GM12878 (cell line): Measurements from ENCODE around the gene CEACAM21.

ENCODE experiments used
- BHLHE40 ChIP-seq, 2 experiments: fragments of 450-650 bp in 1 of 2; IDR thresholded peaks; 2 replicates each; pipeline ENCODE4 v1.6.1; 2011 to 2017; ENCODE audit warnings: low read depth in 2 of 2, borderline replicate concordance in 1 of 2, improper control_type of control experiment in 1 of 2, low read length in 1 of 2, mild to moderate bottlenecking in 1 of 2
- CHD4 ChIP-seq: fragments of 200-600 bp; sonication (generic); IDR thresholded peaks from 2 replicates; pipeline ENCODE4 v1.6.1; 2016; ENCODE audit warnings: mild to moderate bottlenecking
- EZH2 ChIP-seq: IDR thresholded peaks from 2 replicates; pipeline ENCODE4 v1.6.1; 2012; ENCODE audit warnings: low read depth, mild to moderate bottlenecking, control low read depth, inconsistent platforms, low read length, borderline replicate concordance; ENCODE audit not compliant: control insufficient read depth
- KAT2A ChIP-seq: conservative IDR thresholded peaks from 2 replicates; pipeline ENCODE4 v1.6.1; 2011; ENCODE audit warnings: low read depth, low read length; ENCODE audit not compliant: control insufficient read depth
- MEF2B ChIP-seq: fragments of 450-650 bp; IDR thresholded peaks from 2 replicates; pipeline ENCODE4 v1.6.1; 2018; ENCODE audit warnings: mild to moderate bottlenecking, moderate library complexity; ENCODE audit not compliant: partially characterized antibody, poor library complexity, severe bottlenecking
- NBN ChIP-seq: fragments of 450-650 bp; IDR thresholded peaks from 2 replicates; pipeline ENCODE4 v1.6.1; 2016
- PML ChIP-seq: IDR thresholded peaks from 2 replicates; pipeline ENCODE4 v1.6.1; 2012; ENCODE audit warnings: low read length, inconsistent platforms
- POLR2A ChIP-seq: IDR thresholded peaks from 2 replicates; pipeline ENCODE4 v1.6.1; 2011; ENCODE audit warnings: low read depth, mild to moderate bottlenecking, low read length
- POLR2AphosphoS5 ChIP-seq: IDR thresholded peaks from 2 replicates; pipeline ENCODE4 v1.6.1; 2011; ENCODE audit warnings: mild to moderate bottlenecking, low read length, inconsistent platforms
- TAF1 ChIP-seq: IDR thresholded peaks from 2 replicates; pipeline ENCODE4 v1.6.1; 2011; ENCODE audit warnings: mild to moderate bottlenecking, low read depth, low read length, borderline replicate concordance
- TCF7 ChIP-seq: IDR thresholded peaks from 2 replicates; pipeline ENCODE4 v1.6.1; 2014; ENCODE audit warnings: antibody characterized with exemption, borderline replicate concordance
- TF ChIP-seq, protein P1 (sequence below): fragments of 450-650 bp; conservative IDR thresholded peaks from 2 replicates; pipeline ENCODE4 v1.6.1; 2017; ENCODE audit warnings: mild to moderate bottlenecking, moderate library complexity
- TF ChIP-seq, protein P2 (sequence below): IDR thresholded peaks from 2 replicates; pipeline ENCODE4 v1.6.1; 2012; ENCODE audit warnings: low read depth, low read length, improper control_type of control experiment
- TF ChIP-seq, protein P3 (sequence below), 3 experiments: IDR thresholded peaks in 2 of 3; conservative IDR thresholded peaks in 1 of 3; 2 replicates each; pipeline ENCODE4 v1.5.1; 2011; ENCODE audit warnings: low read depth in 3 of 3, low read length in 3 of 3, mild to moderate bottlenecking in 3 of 3, control low read depth in 2 of 3, moderate library complexity in 2 of 3, inconsistent platforms in 1 of 3, mixed read lengths in 1 of 3; ENCODE audit not compliant: control insufficient read depth in 2 of 3, insufficient read depth in 1 of 3; ENCODE audit errors: extremely low read depth in 1 of 3

DNA sequence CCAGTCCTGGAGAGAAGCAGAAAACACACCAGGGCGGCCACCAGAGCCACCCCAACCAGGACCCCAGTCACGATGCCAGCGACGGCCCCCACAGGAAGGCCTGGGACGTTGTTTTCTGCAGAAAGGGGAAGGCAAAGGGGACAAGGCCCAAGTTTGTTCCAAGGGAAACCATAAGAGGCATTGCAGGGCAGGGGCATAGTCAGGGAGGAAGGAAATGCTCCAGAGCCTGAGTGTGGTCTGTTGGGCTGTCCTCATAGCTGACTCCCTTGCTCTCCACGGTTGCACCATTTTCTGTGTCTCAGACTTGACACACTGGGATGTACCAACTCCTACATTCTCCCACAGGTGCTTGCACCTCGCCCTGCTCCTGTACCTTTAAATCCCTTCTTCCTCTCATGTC is 45.7 kb downstream of the CEACAM21 start:
- TF ChIP-seq, protein P1, sequence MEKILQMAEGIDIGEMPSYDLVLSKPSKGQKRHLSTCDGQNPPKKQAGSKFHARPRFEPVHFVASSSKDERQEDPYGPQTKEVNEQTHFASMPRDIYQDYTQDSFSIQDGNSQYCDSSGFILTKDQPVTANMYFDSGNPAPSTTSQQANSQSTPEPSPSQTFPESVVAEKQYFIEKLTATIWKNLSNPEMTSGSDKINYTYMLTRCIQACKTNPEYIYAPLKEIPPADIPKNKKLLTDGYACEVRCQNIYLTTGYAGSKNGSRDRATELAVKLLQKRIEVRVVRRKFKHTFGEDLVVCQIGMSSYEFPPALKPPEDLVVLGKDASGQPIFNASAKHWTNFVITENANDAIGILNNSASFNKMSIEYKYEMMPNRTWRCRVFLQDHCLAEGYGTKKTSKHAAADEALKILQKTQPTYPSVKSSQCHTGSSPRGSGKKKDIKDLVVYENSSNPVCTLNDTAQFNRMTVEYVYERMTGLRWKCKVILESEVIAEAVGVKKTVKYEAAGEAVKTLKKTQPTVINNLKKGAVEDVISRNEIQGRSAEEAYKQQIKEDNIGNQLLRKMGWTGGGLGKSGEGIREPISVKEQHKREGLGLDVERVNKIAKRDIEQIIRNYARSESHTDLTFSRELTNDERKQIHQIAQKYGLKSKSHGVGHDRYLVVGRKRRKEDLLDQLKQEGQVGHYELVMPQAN = no peak
- TF ChIP-seq, protein P2, sequence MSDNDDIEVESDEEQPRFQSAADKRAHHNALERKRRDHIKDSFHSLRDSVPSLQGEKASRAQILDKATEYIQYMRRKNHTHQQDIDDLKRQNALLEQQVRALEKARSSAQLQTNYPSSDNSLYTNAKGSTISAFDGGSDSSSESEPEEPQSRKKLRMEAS = no peak
- TF ChIP-seq BHLHE40 (IDR thresholded peaks at IDR 0.05; ENCODE audit: borderline replicate concordance in 1 of 2, low read depth in 2 of 2, low read length in 1 of 2) = no peak
- no peak for TF ChIP-seq POLR2A
- TF ChIP-seq POLR2AphosphoS5 = no peak
- no peak for TF ChIP-seq TCF7
- TF ChIP-seq, protein P3, sequence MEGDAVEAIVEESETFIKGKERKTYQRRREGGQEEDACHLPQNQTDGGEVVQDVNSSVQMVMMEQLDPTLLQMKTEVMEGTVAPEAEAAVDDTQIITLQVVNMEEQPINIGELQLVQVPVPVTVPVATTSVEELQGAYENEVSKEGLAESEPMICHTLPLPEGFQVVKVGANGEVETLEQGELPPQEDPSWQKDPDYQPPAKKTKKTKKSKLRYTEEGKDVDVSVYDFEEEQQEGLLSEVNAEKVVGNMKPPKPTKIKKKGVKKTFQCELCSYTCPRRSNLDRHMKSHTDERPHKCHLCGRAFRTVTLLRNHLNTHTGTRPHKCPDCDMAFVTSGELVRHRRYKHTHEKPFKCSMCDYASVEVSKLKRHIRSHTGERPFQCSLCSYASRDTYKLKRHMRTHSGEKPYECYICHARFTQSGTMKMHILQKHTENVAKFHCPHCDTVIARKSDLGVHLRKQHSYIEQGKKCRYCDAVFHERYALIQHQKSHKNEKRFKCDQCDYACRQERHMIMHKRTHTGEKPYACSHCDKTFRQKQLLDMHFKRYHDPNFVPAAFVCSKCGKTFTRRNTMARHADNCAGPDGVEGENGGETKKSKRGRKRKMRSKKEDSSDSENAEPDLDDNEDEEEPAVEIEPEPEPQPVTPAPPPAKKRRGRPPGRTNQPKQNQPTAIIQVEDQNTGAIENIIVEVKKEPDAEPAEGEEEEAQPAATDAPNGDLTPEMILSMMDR (IDR thresholded peaks at IDR 0.05 in 2 of 3, conservative IDR thresholded peaks at IDR 0.05 in 1 of 3; ENCODE audit: control insufficient read depth in 2 of 3, extremely low read depth in 1 of 3, insufficient read depth in 1 of 3, low read depth in 3 of 3, low read length in 3 of 3) = no peak
- TF ChIP-seq TAF1 = no peak
- no peak for TF ChIP-seq CHD4
- no peak for TF ChIP-seq NBN
- no peak for TF ChIP-seq KAT2A
- no peak for TF ChIP-seq EZH2
- no peak for TF ChIP-seq PML
- no peak for TF ChIP-seq MEF2B
